Activated T-helper 9 cell treated with anti-CD3 and anti-CD28 coated beads, Interleukin-2, amount 50 U/mL, for 16 hours (primary cell): ENCODE measurements around the gene RMDN2.
"Not testable (repeated sequence)": the region's sequence is repeated elsewhere in the genome, so short reads cannot be mapped to it uniquely, and the experiment has no call there.

ENCODE experiments used
- DNase-seq: peaks from one replicate; pipeline ENCODE4 v3.0.0-alpha.2; 2020; ENCODE audit warnings: low read depth

RMDN2 gene

DNA sequence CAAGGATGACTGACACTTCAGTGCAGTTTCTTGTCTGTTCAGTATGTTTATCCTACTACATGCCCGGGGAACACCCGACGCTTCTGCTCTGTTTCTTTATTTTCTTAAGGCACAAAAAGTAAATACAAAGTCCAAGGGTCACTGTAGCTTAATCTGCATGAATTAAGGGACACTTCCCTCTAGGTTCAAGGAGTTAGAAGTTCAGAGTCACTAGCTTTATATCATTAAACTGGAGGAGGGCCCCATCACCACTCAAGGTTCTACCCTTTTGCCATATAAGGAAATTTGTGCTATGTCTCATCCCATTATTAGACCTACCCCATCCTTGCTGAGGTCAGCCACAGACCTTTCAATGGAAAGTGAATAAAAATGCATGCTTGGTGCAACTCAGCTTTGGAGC, 27.6 kb upstream of the RMDN2 start:
- DNase-seq, result no peak

DNA sequence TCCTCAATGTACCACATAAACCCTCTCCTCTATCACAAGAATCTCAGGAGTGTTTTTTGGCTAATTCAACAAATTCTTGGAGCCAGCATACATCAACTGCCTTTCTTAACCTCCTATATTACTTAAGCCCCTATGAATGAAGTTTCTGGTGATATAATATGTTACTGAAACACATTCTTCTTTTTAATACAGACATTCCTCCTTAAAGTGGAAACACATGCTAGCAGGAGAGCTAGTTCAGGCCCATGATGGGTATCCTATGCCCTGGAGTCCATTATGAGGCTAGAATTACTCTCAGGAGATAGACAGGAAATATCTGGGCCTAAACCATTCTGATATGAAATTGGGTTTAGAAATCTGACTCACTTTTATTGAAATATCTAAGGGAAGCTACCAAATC, 26.6 kb upstream of the RMDN2 start:
- DNase-seq, result no peak

DNA sequence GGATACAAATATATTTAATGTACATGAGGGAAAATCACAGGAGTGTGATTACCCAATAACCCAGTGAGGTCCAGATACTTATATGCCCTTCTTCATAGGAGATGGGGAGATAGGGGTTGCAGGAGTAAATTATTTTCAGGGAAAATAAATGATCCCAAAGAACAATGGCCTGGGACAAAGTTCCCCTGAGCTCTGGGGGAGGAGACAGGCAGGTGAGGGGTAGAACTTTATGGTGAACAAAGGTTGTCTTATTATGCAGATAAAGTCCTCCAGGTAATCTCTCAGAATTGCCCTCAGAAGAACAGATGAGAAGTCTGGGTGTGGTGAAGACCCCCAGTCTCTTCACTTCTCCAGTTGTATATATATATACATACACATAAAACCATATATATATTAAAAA, 22.1 kb upstream of the RMDN2 start:
- no peak for DNase-seq

DNA sequence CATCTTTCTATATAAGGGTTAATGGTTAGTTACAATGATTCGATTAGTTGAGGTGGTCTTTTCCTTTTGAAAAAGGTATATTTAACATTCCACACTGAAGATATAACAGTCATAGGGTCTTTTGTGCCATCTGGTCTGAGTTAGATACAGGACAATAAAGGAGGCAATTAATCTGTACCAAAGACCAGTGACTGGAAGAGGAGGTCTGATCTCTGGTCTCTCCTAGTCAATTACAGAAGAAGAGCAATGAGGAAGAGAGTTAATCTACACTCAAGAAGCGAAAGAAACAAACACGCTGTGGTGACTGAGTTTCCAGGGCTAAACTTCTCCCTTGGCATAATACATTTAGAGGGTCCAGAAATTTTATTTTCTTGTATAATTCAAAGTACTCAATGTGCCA, 20.7 kb upstream of the RMDN2 start:
- DNase-seq, result no peak

DNA sequence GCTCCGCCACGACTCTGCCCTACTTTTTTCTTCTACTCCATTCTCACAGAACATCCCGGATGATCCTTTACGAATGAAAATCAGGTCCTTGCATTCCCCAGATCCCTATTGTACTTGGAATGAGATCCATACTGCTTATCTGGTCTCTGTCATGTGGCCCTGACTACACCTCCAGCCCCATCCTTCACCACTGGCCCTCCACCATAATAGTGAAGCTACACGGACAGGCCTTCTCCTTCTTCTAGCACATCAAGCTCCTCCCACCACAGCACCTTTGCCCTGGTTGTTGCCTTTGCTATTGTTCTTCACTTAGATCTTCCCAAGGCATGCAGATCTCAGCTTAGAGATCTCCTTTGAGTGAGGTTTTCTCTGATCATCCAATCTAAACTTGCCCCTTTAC, 20.1 kb upstream of the RMDN2 start:
- DNase-seq, result no peak

DNA sequence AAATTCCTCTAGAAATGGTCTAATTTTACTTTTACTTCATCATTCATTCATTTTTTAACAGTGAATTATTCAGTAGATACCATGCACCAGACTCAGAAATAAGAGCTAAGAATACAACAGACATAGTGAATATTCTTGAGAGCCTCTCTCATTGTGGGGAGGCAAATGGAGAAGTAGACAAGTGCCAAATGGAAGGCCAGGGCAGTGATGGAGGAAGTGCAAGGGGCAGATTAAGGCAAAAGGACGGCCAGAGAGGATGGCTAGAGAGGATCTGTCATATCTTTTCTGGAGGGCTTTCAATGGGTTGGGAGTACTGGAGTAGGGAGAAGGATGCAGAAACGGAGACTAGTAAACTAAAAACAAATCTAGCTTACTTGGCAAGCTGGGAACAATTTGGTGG, 19.0 kb upstream of the RMDN2 start:
- no peak for DNase-seq

DNA sequence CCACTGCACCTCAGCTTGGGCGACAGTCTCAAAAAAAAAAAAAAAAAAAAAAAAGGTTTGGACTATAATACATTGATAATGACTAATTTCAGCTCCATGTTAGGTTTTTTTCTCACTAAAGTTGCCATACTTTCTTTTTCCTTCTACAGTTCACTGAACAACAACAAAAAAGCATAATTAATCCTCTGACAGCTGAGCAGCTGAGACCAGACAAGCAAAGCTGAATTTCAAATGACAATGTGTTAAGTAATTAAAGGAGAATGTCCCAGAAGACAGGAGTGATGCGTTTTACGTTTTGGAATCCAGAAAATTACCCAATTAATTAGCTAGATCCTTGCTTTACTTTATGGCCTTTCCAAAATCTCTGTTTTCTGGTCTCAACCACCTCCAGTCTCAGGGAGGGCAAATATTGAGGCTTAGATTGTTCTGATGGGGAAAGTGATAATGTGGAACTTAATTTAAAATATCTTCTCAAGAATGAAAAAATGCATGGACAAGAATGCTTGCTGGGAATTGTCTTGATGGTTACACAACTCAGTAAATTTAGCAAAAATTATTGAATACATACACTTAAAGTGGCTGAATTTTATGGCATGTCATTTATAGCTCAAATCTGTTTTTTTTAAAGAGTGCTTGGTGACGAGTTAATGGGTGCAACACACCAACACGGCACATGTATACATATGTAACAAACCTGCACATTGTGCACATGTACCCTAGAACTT, 17.4 kb upstream of the RMDN2 start:
- no peak for DNase-seq

DNA sequence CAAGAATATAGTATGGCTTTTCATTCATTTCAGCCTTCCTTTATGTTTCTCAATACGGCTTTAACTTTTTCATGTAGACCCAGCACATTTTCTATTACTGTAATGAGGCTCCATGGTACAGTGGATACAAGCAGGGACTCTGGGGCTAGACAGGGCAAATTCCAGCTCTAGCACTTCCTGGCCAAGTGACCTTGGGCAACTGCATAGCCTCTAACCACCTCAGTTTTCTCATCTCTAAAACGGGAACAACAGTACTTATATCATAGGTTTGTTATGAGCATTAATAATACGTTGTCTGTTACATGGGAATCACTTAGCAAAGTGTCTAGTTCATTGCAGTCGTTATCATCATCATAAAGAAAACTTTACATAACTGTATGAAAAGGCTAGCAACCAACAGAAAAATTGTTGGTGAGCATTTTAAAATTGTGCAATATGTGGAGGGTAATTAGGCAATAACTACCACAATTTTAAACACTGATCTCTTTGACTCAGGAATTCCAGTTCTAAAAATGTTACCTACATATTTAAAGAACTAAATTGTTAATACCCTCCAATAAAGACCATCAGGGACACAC, 13.7 kb upstream of the RMDN2 start:
- DNase-seq, result no peak

DNA sequence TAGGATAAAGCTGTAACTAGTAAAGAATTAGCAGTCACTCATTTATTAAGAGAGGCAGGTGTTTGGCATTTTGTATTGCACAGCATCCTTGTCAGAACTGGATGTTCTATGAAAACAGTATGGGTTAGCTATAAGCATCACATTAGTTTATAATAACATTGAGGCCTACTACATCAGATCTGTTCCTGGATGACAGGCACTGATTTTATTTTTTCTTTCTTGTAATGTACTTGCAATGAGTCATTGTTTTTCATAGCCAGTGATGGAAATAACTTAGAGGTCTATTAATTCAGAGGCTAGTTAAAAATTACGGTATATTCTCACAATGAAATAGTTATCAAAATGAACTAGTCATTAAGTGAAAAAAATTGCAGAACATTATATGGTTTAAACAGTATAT, 13.0 kb upstream of the RMDN2 start:
- DNase-seq, result no peak

DNA sequence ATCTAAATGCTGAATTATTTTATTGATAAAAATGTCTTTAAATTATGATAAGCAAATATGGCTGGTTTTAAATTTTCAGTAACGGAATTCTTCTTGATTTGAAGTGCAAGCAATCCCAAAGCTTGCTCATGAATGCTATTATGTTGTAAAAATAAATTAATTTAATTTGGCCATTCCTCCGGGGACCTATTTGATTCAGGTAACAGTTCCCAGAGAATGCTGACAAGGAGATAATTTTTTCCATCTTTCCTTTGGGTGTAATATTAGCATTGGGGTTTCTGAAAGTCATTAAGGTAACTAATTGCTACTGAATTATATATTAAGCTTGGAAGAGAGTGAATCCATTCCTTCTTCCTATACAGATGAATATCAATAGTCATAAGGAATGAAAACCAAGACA, 12.5 kb upstream of the RMDN2 start:
- DNase-seq, result no peak

DNA sequence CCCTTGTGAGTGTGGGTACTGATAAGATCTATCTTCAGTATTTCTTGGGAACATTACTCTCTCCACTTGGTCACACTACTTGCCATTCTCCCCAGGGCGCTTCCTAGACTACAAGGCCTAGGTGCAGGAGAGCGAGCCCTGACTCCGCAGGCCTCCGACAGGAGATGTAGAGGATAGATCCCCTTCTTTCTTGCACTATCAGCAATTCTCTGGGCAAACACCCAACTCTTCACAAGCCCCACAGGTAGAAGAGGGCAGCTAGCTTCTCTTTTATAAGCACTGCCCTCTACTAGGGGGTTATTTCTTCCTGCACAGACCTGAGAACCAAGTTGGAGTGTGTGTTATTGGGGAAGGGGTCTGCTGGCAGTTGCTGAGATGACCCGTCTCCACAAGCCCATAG, 10.7 kb upstream of the RMDN2 start:
- DNase-seq, result no peak

DNA sequence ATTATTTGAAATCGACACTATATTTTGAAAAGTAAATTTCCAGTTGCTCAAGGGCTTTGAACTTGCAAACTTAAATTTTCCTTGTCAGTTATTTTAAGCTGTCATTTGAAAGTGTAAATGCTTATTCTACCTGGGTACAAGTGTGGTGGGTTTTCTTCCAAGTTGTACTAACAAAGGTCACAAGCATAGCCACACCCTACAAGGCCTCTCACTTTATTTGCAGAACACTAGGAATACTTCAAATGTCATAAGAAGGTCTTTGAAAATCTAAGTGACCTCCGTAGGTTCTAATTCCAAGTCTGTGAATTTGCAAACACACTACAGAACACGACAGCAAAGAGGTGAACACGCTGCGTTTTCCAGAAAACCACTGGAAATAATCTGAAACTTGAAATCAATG, 9.3 kb upstream of the RMDN2 start:
- DNase-seq, result no peak

DNA sequence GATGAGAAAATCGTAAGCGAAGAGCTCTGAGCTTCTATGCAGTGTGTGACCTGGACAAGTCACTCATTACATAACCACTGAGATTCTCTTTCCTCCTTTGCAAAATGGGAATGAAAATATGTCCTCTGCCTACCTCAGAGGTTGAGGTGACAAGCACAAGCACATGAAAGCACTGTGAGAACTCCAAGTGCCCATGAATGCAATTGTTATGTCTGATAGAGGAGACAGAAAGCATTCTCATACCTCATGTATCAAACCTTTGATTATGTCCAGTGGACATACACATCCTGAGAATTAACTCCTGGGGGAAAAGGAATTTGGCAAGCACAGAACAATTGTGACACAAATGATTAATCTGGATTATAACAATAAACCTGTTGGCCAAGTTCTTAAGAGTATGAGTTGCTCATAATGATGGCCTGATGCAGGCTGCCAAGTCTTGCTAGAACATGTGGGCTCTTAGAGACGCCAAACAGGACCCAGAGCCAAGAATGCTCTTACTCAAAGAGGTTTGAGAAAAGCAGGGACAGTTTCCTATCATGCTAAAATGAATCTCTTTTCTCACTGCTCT, 8.5 kb upstream of the RMDN2 start:
- no peak for DNase-seq

DNA sequence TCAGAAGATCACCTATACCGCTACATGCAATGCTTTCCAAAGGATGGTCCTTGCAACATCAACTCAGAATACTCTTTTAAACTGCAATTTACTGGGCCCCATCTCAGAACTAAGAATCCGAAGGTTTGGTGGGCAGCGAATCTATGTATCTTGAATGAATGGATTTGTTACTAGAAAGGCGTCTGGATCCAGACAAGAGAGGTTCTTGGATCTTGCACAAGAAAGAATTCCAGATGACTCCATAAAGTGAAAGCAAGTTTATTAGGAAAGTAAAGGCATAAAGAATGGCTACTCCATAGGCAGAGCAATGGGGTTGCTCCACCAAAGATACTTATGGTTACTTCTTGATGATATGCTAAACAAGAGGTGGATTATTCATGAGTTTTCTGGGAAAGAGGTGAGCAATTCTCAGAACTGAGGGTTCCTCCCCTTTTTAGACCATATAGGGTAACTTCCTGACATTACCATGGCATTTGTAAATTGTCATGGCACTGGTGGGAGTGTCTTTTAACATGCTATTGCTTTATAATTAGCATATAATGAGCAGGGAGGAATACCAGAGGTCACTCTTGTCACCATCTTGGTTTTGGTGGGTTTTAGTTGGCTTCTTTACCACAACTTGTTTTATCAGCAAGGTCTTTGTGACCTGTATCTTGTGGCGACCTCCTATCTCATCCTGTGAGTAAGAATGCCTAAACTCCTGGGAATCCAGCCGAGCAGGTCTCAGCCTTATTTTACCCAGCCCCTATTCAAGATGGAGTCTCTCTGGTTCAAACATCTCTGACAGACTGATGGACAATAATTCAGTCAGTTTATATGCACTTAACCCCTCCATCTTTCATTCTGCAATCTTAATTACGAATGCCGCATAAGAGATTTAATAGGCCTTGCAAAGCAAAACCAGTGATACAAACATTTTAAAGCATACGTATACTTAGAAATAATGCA, 7.5 kb upstream of the RMDN2 start:
- no peak for DNase-seq

DNA sequence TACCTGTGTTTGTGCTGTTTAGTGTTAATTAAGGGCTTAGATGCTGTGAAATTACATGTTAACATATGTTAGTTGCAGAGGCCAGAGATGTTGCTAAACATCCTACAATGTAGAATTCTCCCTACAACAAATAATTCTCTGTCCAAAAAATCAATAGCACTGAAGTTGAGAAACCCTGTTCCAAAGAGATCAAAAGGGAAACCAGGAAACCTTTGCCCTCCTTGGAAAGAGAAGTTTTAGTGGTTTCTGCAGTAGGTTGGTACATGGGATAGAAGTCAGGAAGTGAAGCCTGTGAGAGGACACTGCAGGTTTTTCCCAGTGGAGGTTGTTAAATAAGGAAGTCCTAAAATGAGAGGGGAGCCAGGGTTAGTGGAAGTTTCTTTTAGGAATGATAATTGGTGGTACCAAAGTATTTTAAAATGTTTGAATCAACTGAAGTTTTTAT, 6.3 kb upstream of the RMDN2 start:
- no peak for DNase-seq

DNA sequence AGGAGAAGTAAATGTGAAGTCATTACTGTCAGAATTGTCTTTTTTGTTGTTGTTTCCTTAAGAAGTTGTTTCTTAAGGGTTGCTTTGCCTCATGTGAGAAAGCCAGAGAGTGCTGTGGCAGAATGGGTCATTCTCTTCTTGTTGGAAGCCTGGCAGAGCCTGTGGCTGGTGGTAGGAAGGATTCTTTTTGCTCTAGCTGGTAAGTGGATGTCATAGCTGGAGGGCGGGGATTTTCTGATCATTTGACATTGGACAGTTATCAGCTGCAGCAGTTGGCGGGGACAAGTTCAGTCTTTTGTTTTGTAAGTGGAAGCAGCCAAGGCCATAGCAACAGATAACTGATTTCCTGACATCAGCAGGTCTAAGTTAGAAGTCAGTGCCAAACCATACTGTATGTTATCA, 5.5 kb upstream of the RMDN2 start:
- DNase-seq, result no peak

DNA sequence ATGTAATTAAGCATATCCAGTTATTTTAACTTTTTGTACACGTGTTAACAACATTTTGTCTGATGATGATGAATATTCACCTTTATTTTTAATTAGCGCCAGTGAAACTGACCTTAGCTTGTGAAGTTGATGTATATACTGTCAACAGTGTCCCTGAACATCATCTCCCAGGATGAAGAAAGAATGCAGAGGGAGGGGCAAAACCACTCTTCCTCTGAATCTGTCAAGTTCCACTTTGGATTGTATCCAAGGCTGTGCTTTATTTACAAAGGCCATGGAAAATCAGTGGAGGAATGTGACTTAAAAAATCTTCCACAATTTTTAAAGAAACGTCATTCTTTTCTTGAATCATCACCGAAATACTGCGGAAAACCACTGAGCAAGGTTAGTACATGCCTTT, 4.5 kb upstream of the RMDN2 start:
- no peak for DNase-seq

DNA sequence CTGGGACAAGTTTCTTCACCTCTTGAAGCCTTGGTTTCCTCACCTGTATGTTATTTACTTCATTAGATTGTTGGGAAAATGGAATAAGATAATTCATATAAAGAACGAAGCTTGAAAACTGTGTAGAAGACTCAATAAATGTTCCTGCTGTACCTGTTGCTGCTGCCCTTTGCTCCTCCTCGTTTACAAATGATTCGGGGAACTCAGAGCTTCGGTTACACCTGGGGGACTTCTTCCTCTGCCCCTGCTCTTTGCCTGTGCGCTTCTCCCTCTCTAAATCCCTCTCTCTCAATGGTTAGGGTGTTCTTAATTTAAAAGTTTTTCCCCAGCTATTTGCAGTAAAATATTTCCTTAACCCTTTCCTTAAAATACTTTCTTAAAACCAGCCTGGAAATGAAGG, 3.3 kb upstream of the RMDN2 start:
- DNase-seq, result no peak

DNA sequence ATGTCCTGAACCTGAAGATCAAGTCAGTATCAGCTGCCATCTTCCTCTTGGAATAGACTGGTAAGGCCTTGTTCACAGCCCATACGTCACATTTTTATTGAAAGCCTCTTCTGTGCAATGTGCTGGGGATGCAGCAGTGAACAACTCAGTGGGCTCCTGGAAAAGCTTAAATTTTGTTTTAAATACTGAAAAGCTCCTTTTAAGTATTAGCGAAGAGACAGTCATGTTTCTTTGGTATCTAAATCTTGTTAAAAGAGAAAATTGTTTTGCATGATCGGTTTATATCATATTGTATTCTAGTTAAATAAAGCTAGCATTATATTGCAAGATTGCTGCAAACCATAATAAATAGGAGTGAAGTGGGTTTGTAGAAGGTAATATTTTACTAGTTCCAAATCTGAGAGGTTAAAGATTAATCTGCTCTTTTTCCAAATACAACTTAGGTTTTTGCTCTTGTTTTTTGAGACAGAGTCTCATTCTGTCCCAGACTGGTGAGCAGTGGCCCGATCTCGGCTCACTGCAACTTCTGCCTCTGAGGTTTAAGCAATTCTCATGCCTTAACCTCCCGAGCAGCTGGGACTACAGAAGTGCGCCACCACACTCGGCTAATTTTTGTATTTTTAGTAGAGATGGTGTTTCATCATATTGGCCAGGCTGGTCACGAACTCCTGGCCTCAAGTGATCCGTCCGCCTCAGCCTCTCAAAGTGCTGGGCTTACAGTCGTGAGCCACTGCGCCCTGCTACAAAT, 1.6 kb upstream of the RMDN2 start:
- DNase-seq, result no peak

DNA sequence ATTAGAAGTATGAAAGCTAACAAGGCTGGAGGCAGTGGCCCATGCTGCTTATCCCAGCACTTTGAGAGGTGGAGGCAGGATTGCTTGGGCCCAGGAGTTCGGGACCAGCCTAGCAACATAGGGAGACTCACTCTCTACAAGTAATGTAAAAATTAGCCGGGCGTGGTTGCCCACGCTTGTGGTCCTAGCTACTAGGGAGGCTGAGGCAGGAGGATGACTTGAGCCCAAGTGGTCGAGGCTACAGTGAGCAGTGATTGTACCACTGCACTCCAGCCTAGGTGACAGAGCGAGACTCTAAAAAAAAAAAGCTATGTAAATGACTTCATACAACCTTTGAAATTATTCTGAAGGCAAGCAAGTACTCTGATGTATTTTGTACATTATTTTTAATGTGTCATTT, 1.5 kb downstream of the RMDN2 start:
- no peak for DNase-seq

DNA sequence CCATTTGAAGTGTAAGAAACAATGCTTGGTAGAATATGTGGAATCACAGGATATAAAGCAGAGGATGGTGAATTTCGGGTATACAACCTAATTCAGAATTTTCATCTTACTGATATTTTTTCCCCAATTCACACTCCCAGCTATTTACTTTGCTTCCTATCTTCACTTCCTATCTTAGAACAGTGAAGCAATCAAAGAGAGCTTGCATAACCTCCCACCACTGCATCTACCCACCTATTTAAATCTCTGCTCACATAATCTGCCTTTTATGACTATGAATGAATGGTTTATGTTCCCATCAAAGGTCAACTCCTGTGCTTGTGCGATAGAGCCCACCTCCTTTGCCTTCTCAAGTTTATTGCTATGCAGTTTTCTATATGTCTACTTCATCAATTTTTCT, 3.3 kb downstream of the RMDN2 start:
- DNase-seq, result no peak

DNA sequence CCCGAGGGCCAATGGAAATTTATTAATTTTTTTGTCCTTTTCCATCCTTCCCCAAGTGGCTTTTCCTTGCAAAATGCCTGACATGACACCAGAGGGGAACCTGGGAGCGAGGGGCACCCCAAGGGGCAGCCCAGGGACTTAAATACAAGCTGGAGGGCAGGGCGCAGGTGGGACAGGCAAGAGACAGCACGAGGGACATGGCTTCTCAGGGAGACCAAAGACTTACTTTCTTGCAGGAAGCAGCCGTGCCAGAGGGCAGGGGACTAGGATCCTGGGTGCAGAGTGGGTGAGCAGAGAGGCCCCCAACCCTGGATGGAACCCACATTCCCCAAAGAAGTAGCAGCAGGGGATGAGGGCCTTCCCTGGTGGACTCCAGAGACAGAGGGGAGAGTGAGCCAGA, 5.3 kb downstream of the RMDN2 start:
- DNase-seq, result not testable (repeated sequence)
